Stimulated activated CD8-positive, alpha-beta memory T cell treated with anti-CD3 and anti-CD28 coated beads, Interleukin-7, amount 100 ng/mL, for 4 hours (primary cell): ENCODE results near the gene ACSS1.

Experiments used
- DNase-seq, 2 donors: peaks; one replicate each; pipeline ENCODE4 v3.0.0-alpha.2; 2020; ENCODE audit warnings: low read depth in 2 of 2

The ACSS1 gene

GRCh38 chr20:25058847-25059810, 1.2 kb upstream of the ACSS1 start:
- DNase-seq, result no peak

GRCh38 chr20:25057234-25058050, 497 bp downstream of the ACSS1 start:
- peak; percentile 66 to 74 for DNase-seq

GRCh38 chr20:25056690-25057233, 1.2 kb downstream of the ACSS1 start:
- no peak for DNase-seq

DNA sequence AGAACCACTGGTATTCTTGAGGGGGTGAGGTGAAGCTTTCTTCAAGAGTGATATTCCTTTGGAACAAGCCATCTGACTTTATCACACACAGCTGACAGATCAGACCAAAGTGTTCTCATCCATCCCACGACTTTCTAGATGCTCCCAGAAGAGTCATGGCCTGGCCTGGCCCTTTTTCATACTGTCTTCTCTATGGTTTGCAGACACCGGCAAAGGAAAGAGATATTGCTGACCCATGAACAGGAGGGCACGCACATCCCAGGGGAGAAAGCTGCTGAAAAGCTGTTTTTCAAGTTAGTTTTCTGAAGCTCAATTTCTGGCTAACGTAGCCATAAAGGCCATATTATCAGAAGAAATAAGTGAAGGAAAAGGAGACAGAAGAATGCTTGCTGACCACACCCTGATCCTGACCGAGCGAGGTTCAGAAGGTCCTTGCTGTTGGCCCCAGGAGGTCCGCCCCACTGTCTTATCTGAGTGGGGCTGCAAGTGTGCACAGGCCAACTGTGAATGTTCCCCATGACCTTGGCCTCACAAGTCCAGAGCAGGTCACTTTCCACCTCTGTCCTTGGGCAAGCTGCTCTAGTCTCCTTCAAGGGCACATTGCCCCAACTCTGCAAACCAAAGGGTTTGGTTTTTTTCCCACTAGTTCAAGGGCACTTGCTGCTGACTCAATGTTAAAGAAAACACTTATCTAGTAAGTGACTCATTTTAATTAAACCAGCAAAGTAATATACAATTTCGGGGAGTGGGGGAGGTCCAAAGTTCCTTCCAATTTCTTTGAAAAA, 2.0 kb downstream of the ACSS1 start:
- DNase-seq, result no peak

DNA sequence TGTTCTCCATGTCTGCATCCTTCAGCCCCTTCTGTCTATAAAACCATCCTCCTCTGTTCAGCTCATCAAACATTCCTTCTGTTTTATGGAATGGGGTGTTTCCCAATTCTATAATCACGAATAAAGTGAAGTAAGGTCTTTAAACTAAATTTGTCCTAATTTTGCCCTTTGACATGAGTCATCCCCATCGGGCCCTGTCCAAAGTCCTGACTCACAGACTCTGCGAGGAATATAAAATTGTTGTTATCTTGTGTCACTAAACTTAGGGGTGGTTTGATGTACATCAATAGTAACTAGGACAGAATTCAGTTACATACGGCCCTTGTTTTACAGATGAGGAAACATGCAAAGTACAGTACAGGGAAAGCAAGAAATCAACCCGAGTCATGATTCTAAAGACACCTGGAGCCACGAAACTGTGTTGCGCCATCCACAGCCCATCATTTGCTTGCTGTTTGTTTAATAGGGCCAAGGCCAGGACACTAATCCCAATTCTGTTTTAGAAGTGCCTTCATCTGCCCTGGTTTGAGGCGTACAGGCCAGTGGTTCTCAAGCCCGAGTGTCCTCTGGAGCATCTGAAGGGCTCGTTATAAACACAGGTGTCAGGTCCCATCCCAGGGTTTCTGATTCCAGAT, 2.8 kb downstream of the ACSS1 start:
- DNase-seq, result no peak

DNA sequence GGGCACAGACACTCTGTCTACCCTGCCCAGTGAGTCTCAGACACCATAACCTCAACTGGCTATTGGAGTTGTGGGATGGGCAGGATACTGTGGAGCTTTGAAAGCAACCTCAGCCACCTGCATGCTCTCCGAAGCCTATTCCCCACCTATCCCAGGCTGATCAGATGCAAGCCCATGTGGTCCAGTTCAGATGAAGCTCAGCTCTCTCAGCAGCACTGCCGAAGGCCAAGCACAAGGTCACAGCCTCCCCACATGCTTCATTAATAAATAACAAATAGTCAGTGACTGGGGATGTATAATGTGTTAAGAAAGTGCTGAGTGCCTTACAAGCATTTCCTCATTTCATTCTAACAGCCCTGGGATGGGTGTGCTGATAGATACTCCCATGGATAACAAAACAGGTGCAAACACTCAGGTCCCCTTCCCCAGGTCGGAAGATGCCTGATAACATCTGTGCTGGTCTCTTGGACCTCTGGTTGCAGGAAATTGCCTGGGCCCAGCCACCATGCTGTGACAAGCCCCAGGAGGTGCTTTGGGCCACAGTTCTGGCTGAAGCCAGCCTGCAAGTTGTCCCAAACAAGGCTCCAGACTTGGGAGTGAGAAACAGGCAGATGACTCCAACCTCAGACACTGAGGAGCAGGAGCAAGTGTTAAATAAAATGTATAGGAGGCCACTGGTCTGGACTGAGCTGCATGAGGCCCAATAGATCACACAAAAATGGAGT, 3.7 kb downstream of the ACSS1 start:
- DNase-seq, result no peak

- DNase-seq, result no peak
Measured at GRCh38 chr20:25053255-25054031, 4.5 kb downstream of the ACSS1 start.

DNA sequence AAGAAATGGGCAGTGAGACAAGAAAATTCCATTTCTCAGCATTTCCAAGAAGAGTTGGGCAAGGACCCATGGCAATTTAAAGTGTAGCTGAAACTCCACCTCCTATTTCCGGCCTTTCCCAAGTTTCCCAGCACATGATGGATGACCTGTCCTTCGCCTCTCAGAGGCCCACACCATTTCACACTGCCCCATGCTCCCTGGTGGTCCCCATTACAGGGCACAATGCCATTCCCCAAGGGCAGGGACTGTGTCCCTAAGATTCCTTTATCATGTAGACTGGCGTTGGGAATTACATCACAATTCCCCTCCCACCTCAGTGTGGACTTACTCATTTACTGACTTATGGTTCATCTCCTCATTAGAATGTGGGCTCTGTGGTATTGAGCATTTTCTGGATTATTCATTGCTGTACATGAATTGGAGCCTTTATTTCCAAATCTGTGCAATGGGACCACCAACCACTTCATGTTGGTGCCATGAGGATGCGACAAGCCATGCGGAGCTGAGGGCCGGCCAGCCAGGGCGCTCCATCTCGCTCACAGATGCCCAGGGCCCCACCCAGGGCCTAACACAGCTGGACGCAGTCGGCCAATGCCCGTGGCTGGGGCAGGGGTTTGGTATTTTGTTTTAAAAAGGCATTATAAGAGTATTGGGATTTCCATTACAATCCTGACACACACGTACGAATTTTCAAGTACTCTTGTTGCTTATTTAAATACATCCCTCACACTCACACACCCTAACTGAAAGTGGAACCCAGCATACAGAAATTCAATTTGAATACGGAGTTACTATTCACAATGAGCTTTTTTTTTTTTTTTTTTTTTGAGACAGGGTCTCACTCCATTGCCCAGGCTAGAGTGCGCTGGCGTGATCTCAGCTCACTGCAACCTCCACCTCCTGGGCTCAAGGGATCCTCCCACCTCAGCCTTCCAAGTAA, 5.4 kb downstream of the ACSS1 start:
- no peak for DNase-seq

GRCh38 chr20:25051386-25052155, 6.4 kb downstream of the ACSS1 start:
- DNase-seq, result no peak

GRCh38 chr20:25050501-25051350, 7.2 kb downstream of the ACSS1 start:
- DNase-seq, result no peak

- DNase-seq, result no peak
Measured at GRCh38 chr20:25050082-25050481, 7.9 kb downstream of the ACSS1 start.

GRCh38 chr20:25049261-25050060, 8.5 kb downstream of the ACSS1 start:
- DNase-seq, result no peak

DNA sequence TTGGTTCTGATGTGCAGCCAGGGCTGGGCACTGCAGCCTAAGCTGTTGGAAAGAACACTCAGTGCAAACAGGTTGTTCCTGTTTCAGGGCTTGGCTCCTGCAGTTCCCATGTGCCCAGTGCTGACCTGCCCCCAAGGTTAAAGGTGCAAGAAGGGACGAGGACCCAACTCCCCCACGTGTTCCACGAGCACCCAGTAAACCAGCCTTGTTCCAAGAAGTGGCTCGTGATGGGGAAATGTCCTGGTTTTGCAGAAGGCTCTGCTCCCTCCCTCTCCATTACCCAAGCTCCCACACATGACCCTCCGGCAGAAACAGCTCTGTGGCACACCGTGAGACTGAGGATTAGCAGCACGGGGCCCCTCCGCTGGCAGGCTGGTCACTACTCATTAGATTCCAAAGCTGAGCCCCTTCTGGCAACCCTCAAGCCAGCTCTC, 9.4 kb downstream of the ACSS1 start:
- no peak for DNase-seq

DNA sequence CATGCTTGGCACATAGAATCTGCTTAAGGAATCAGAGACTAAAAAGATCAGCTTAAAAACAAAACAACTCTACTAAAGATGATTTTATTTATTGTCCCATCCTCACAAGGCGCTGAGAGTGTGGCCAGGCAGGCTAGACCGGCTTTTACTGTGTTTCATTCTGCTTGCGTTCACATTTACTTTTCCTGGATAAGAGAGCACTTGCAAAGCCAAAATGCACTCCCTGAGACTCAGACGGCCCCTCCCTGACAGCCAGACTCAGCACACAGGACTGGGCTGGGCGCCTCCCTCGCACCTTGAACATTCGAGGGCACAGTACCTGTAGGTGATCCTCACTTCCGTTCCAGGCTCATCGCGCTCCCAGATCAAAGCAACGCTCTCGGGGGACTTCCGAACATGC, 10.2 kb downstream of the ACSS1 start:
- DNase-seq, result no peak

- DNase-seq, result no peak
Measured at GRCh38 chr20:25046736-25047666, 10.9 kb downstream of the ACSS1 start.
